ENCODE data around the gene C2orf74.

- no peak for TF ChIP-seq CTCF (IDR thresholded peaks at IDR 0.05; ENCODE audit: low read depth, low read length)
- no peak for TF ChIP-seq EZH2phosphoT487 (IDR thresholded peaks at IDR 0.05; ENCODE audit: low read depth)
Measured at GRCh38 chr2:61175036-61175435, 13.0 kb downstream of the C2orf74 start.

Data from OCI-LY3 (cell line).